ENCODE results near the gene NSA2.
"Not testable (repeated sequence)": the region's sequence is repeated elsewhere in the genome, so short reads cannot be mapped to it uniquely, and the experiment has no call there.

The NSA2 gene

DNA sequence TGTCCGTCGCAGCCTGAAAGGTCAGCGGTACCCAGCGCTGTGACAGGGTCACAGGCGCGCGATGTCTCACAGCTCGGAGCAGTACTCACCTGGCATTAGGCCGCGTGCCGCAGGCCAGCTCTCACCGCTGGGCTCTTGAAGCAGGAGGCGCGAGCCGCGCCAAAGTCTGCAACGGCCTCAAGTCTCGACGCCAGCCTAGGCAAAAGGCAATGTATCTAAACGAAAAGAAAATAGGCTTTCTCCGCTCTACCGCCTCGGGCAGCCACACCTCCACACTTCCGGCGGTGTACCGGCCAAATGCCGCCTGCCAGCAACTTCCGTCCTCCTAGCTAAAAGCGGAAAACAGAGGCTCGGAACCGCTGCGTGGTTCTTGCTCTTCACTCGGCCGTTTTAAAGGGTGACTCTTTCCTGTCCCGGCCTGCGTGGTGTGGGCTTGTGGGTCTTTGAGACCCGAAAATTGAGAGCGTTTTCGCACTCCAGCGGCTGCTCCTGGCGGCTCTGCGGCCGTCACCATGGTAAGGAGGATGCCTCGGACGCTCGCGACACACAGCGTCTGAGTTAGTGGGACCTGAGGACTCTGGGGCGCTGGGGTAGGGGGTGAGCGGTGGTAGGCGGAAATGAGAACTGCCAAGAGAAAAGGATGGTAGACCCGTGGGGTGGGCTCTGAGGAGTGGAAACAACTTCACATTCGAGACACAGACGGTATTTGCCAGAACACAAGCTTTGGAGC, at the start of gene NSA2, which contains the start of gene GFM2:
TSS of gene NSA2 (plus strand) at position 401 of the 730 bp plus-strand sequence. CDS start at position 513, 112 bp downstream.
TSS of gene GFM2 (minus strand) at position 269 of the 730 bp plus-strand sequence. CDS start 3,375 bp downstream, outside the sequence.
- Mint-ChIP-seq H3K4me3 (peak within 1 kb of the TSS; percentile 98), H3K4me1 (peaks cover 48% of the 10 kb centered on the region), H3K27me3 (no peaks in the 10 kb centered on the region), H3K9me3 (no peaks in the 10 kb centered on the region), H3K27ac (peak within 1 kb of the TSS; percentile 98), H3K36me3 (peaks cover 15% of the 10 kb centered on the region)

DNA sequence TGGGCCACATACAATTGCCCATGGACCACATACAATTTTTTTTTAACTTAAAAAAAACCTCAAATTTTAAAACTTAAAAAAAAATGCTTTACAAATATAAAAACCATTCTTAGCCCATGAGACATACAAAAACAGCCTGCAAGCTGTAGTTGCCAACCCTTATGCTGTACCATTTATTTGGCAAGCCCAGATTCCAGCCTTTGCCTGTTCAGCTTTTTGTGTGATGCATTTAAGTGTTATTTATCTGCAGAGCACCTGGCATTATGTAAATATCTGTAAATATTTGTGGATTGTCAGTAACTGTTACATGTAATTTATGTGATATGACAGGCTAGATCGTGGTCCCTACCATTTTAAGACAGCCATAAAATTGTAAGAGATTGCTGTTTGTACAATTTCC, 49.5 kb upstream of the NSA2 start:
- Mint-ChIP-seq H3K36me3 (peaks cover 20% of the 10 kb centered on the region), H3K9me3 (no peaks in the 10 kb centered on the region), H3K4me1 (no peaks in the 10 kb centered on the region), H3K27me3 (no peaks in the 10 kb centered on the region), H3K27ac (no peak overlapping the region), H3K4me3 (no peak overlapping the region)

DNA sequence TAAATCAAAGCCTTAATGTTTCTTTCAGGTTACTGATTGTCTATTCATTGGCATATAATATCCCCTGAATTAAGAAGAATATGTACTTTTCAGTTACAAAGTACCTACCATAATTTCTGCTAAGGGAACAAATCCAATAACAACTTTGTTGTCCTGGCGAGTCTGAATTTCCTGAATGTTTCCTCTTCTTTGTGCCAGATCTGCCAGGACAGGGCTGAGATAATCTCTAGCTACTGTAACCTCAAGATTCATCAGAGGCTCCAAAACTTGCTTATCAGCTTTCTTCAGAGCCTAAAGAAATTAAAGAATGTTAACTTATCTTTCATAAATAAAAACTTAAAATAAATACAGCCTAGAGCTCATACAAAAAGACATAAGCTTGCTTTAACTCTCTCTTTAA, 44.8 kb upstream of the NSA2 start:
- Mint-ChIP-seq H3K4me3 (no peak overlapping the region), H3K36me3 (peaks cover 19% of the 10 kb centered on the region), H3K27ac (no peak overlapping the region), H3K27me3 (no peaks in the 10 kb centered on the region), H3K9me3 (no peaks in the 10 kb centered on the region), H3K4me1 (no peaks in the 10 kb centered on the region)

DNA sequence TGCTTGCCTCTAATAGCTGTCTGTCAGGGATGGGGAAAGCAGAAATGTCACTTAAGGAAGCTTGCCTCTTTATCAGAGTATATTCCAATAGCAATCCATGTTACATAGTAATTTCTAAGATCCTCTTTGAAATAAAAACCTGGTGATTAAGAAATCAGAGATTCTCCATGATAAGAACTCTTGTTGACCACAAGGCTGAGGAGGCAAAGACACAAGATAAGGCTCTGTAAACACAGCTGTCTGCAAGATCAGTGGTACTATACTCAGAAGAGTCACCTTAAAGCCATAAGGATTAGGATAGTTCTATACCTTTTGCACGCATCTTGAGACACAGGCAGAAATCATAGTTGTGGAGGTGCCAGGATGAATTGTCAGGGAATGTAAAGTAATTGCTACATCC, 41.7 kb upstream of the NSA2 start:
- Mint-ChIP-seq H3K9me3 (no peaks in the 10 kb centered on the region), H3K4me1 (no peaks in the 10 kb centered on the region), H3K27me3 (no peaks in the 10 kb centered on the region), H3K27ac (no peak overlapping the region), H3K4me3 (no peak overlapping the region), H3K36me3 (peaks cover 17% of the 10 kb centered on the region)

DNA sequence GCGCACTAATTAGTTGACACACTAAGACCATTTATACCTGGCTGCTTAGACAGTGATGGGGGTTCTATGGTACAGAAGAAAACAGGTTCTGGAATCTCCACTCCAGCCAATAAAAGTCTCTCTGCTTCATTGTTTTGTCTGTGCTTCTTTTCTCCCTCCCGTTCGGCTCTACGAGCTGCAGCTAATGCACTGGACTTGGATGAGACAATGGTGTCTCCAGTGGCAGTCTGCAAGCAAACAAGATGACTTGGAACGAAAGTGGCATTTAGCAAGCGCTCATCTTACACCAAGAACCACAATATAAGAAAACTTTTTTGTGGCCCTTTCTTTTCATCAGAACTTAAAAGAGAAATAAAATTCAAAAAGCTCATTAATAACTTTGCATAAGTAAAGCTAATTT, 30.3 kb upstream of the NSA2 start:
- Mint-ChIP-seq H3K9me3 (no peaks in the 10 kb centered on the region), H3K27me3 (no peaks in the 10 kb centered on the region), H3K36me3 (peaks cover 18% of the 10 kb centered on the region), H3K27ac (no peak overlapping the region), H3K4me1 (no peaks in the 10 kb centered on the region), H3K4me3 (no peak overlapping the region)

DNA sequence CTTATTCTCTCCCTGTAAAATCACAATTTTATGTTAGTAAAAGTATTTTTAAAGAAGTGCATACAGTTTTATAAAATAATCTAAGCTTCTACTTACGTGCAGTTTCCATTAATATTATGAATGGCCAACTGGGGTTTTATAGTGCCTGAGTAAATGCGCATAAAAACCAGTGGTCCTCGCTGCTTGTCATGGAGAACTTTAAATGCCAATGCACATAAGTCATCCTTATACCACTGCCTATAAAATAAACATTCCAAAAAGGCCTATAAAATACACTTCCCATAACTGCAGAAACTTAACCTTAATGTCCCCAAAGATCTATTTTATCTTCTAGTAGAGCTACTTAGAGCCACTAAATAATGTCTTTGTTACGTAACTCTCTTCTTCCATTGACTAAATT, 28.6 kb upstream of the NSA2 start:
- H3K4me3 Mint-ChIP-seq = no peak overlapping the region

DNA sequence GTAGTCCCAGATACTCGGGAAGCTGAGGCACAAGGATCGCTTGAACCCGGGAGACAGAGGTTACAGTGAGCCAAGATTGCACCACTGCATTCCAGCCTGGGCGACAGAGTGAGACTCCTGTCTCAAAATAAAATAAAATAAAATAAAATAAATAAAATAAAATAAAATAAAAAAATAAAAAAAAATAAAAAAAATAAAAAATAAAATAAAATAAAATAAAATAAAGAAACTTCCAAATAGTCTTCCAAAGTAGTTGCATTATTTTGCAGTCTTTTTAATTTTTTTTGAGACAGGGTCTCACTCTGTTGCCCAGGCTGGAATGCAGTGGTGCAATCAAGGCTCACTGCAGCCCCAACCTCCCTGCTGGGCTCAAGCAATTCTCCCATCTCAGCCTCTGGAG, 18.3 kb upstream of the NSA2 start:
- H3K27ac Mint-ChIP-seq, H3K4me3 Mint-ChIP-seq, H3K9me3 Mint-ChIP-seq, H3K27me3 Mint-ChIP-seq: not testable (repeated sequence)
- Mint-ChIP-seq H3K36me3 (peaks cover 29% of the 10 kb centered on the region), H3K4me1 (peaks cover 12% of the 10 kb centered on the region)

More for the DNA sequence above, 28.6 kb upstream of the NSA2 start:
- H3K4me1 Mint-ChIP-seq = no peaks in the 10 kb centered on the region
- no peaks in the 10 kb centered on the region for H3K27me3 Mint-ChIP-seq
- no peaks in the 10 kb centered on the region for H3K9me3 Mint-ChIP-seq
- H3K27ac Mint-ChIP-seq = no peak overlapping the region
- H3K36me3 Mint-ChIP-seq = peaks cover 14% of the 10 kb centered on the region

DNA sequence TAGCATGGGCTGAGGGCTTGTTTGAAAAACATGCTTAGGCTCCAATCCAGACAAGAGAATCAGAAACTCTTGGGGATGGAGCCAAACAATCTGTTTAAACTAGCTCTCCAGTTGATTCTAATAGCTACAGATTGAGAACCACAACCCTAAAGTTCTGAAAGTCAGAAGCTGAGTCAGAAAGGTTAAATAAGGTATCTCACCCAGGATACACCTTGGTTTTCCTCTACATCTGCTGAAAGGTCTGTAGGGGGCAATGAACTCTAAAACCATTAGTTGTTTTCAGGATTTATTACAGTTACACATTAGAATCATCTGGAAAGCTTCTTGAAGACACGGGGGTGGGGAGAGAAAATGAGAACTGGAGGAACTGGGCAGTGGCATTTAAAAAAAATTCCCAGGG, 5.8 kb upstream of the NSA2 start:
- Mint-ChIP-seq H3K36me3 (peaks cover 22% of the 10 kb centered on the region), H3K27ac (no peak overlapping the region), H3K27me3 (no peaks in the 10 kb centered on the region), H3K4me1 (peaks cover 49% of the 10 kb centered on the region), H3K9me3 (no peaks in the 10 kb centered on the region), H3K4me3 (no peak overlapping the region)

DNA sequence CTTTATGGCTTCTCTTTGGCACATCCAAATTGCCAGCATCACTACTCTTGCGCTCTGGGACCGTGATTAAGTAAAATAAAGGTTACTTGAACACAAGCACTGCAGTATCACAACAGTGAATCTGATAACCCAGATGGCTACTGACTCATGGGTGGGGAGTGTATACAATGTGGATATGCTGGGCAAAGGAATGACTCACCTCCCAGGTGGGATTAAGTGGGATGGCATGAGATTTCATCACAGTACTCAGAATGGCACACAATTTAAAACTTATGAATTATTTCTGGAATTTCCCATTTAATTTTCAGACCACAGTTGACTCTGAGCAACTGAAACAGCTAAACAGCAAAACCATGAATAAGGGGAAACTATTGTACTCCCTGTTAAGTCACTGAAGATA, 4.5 kb upstream of the NSA2 start:
- H3K9me3 Mint-ChIP-seq = no peaks in the 10 kb centered on the region
- peaks cover 50% of the 10 kb centered on the region for H3K4me1 Mint-ChIP-seq
- peak overlapping the region; percentile 13 for H3K27ac Mint-ChIP-seq
- H3K27me3 Mint-ChIP-seq = no peaks in the 10 kb centered on the region
- peaks cover 16% of the 10 kb centered on the region for H3K36me3 Mint-ChIP-seq
- H3K4me3 Mint-ChIP-seq = no peak overlapping the region

DNA sequence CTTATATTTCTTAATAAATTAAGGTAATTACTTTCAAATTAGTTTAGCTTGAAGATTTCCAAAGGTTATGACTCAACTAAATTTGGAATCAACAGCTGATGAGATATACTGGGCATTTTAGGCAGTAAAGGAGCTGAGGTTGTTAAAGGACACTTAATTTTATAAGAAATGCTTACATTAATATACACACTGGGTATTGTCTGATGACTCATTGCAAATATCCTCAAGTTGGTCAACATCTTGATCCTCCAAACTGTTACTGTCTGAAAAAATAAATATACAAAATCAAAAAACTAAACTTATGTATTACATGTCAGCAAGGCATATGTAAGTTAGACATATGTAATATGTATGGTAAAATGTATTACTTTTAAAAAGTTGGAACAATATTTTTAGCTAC, 3.5 kb upstream of the NSA2 start:
- Mint-ChIP-seq H3K27ac (no peak overlapping the region), H3K27me3 (no peaks in the 10 kb centered on the region), H3K36me3 (peaks cover 14% of the 10 kb centered on the region), H3K4me1 (peaks cover 57% of the 10 kb centered on the region), H3K4me3 (no peak overlapping the region), H3K9me3 (no peaks in the 10 kb centered on the region)

DNA sequence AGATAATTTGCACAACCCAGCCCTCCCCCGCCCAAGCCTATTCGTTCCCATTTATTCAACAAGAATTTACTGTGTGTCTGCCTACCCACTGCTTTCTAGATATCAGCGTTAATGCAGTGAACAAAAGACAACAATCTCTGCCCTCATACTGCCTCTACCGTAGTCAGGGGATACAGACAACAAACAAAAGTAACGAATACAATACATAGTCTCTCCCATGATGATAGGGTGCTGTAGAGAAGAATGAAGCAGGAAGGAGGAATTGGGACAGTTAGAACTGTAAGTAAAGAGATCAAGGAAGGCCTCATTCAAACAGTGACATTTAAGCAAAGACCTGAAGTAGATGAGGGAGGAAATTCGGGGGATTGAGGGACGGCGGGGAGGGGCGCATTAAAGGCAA, 1.8 kb upstream of the NSA2 start:
- H3K36me3 Mint-ChIP-seq = peaks cover 14% of the 10 kb centered on the region
- H3K27ac Mint-ChIP-seq = peak overlapping the region; percentile 38
- H3K4me3 Mint-ChIP-seq = peak overlapping the region; percentile 98
- H3K4me1 Mint-ChIP-seq = peaks cover 58% of the 10 kb centered on the region
- no peaks in the 10 kb centered on the region for H3K9me3 Mint-ChIP-seq
- H3K27me3 Mint-ChIP-seq = no peaks in the 10 kb centered on the region

DNA sequence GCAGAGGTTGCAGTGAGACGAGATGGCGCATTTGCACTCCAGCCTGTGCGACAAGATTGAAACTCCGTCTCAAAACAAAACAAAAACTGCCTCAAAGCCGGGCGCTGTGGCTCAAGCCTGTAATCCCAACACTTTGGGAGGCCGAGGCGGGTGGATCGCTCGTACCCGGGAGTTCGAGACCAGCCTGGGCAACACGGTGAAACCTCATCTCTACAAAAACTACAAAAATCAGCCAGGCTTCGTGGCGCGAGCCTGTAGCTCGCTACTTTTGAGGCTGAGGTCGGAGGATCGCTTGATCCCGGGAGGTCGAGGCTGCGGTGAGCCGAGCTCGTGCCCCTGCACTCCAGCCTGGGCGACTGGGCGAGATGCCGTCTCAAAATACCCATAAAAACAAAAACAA, 1.1 kb upstream of the NSA2 start:
- H3K27me3 Mint-ChIP-seq = no peaks in the 10 kb centered on the region
- H3K4me1 Mint-ChIP-seq = peaks cover 57% of the 10 kb centered on the region
- H3K4me3 Mint-ChIP-seq = peak overlapping the region; percentile 98
- peaks cover 14% of the 10 kb centered on the region for H3K36me3 Mint-ChIP-seq
- H3K9me3 Mint-ChIP-seq = no peaks in the 10 kb centered on the region
- H3K27ac Mint-ChIP-seq = no peak overlapping the region

DNA sequence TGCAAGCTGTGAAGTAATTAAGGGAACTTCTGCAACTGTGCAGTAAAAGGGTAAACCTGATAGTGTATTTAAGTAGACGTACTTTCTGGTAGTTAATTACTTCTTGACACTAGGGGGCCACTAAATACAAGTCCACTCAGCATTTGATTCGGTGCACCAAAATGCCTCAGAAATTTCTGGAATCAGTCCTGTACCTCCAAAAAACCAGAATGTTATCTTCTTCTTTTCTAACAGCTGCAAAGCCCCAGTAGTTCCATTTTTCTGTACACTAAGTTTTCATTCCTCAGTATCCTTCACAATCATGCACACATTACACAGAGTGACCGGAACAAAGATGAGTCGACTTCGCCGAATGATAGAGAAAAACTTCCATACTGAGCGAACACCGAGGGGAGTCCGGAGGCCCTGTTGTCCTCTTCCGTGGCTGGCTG, 616 bp upstream of the NSA2 start:
- peaks cover 54% of the 10 kb centered on the region for H3K4me1 Mint-ChIP-seq
- H3K27me3 Mint-ChIP-seq = no peaks in the 10 kb centered on the region
- peak overlapping the region; percentile 98 for H3K27ac Mint-ChIP-seq
- peaks cover 14% of the 10 kb centered on the region for H3K36me3 Mint-ChIP-seq
- peak overlapping the region; percentile 98 for H3K4me3 Mint-ChIP-seq
- no peaks in the 10 kb centered on the region for H3K9me3 Mint-ChIP-seq

DNA sequence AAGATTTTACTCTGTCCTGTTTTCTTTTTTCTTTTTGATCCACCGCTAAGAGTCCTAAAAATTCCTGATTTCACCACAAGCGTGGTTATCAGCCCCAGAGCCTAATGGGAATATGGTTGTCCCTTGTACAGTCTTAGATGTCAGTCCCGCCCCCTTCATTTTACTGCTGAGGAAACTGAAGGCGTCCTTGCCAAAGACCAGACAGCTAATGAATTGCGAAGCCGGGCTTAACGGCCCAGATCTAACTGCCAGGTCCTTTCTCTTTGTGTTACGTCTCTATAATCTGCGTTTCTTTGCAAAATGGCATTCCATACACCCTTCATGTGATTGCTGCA, 497 bp downstream of the NSA2 start:
- Mint-ChIP-seq H3K27ac (peak overlapping the region; percentile 98), H3K9me3 (no peaks in the 10 kb centered on the region), H3K4me3 (peak overlapping the region; percentile 98), H3K36me3 (peaks cover 13% of the 10 kb centered on the region), H3K27me3 (no peaks in the 10 kb centered on the region), H3K4me1 (peaks cover 44% of the 10 kb centered on the region)

DNA sequence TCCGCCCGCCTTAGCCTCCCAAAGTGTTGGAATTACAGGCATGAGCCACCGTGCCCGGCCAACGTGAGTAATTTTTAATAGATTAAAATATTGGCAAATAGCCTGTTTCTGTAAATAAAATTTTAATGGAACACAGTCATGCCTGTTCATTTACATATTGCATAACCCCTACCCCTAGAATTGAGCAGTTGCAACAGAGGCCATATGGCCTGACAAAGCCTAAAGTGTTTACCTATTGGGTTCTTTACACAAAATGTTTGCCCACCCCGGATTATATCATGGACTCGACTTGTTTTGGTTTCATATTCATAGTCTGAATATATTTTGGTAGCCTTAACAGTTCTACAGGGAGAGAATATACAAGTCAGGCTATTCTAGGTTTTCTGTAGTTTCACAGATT, 5.3 kb downstream of the NSA2 start:
- H3K4me1 Mint-ChIP-seq = peaks cover 25% of the 10 kb centered on the region
- H3K27me3 Mint-ChIP-seq = no peaks in the 10 kb centered on the region
- peaks cover 16% of the 10 kb centered on the region for H3K36me3 Mint-ChIP-seq
- H3K9me3 Mint-ChIP-seq = no peaks in the 10 kb centered on the region
- H3K4me3 Mint-ChIP-seq = no peak overlapping the region
- no peak overlapping the region for H3K27ac Mint-ChIP-seq

DNA sequence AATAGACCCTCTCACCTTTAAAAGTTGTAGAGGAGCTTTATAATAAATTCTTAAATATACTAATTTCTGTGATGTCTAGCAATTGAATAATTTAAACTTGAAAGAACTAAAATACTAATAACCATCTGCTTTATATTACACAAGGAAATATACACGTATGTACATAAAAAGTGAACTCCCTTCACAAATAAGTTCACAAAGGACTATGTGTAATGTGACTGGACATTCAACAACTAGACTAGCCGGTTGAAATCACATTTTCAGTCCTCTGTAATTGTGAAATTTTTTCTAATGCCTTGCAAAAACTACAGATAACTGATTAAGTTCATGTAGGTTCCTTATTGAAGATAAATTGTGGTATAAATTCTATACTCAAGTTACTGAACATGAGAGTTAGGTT, 11.6 kb downstream of the NSA2 start:
- Mint-ChIP-seq H3K4me3 (no peak overlapping the region), H3K4me1 (no peaks in the 10 kb centered on the region), H3K27me3 (no peaks in the 10 kb centered on the region), H3K27ac (peak overlapping the region; percentile 30), H3K36me3 (no peaks in the 10 kb centered on the region), H3K9me3 (no peaks in the 10 kb centered on the region)

DNA sequence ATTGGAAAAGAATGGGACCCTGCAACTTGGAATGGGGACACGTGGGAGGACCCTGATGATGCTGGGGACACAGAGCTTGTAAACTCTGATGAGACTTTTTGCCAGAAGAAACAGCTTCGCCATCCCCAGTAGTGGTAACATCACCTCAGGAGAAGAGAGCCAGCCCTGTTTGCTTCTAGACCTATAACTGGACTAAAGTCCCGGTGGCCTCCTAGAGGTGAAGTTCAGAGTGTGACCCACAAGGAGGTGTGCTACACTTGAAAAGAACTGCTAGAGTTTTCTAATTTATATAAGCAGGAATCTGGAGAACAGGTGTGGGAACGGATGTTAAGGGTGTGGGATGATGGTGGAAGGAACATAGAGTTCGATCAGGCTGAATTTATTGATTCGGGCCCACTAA, 19.8 kb downstream of the NSA2 start:
- no peak overlapping the region for H3K27ac Mint-ChIP-seq
- H3K36me3 Mint-ChIP-seq = peaks cover 8% of the 10 kb centered on the region
- H3K27me3 Mint-ChIP-seq = no peaks in the 10 kb centered on the region
- no peak overlapping the region for H3K4me3 Mint-ChIP-seq
- H3K9me3 Mint-ChIP-seq = no peaks in the 10 kb centered on the region
- no peaks in the 10 kb centered on the region for H3K4me1 Mint-ChIP-seq
